ENCODE measurements around the gene PCDH10. TPM values are rescaled to one million over a fixed set of nuclear protein-coding genes. Genes with fewer than 3 reads are reported as not detected.

PCDH10 gene
- total and polyA plus RNA-seq, 2 of the 8 experiments (the other 6 are each of a cell fraction or from before 2014, with no cell fraction given): 2.2 to 10.0 TPM

GRCh38 chr4:133152330-133152821 lies 3.3 kb downstream of the PCDH10 start:
- no peak overlapping the region for H2BK120ac ChIP-seq (replicated peaks; ENCODE audit: low read depth, low read length)
- H3K4me3 ChIP-seq (ENCODE audit: extremely low read depth in 1 of 4, insufficient read depth in 2 of 4, low read depth in 3 of 4, low read length in 4 of 4): peak overlapping the region; percentile 58 to 67 (median 64)
- H3K4me2 ChIP-seq (ENCODE audit: insufficient read depth in 1 of 2, low read depth in 2 of 2, low read length in 2 of 2): peak overlapping the region; percentile 99
- H3K23me2 ChIP-seq (ENCODE audit: low read depth, low read length): peaks cover 49% of the 10 kb centered on the region
- H3K79me1 ChIP-seq (ENCODE audit: low read depth, low read length): no peaks in the 10 kb centered on the region
- H3K9me3 ChIP-seq (ENCODE audit: insufficient read depth in 2 of 2, low read depth in 1 of 2, low read length in 1 of 2): no peaks in the 10 kb centered on the region
- TF ChIP-seq SUZ12 (IDR thresholded peaks at IDR 0.05; ENCODE audit: low read length) (peak; percentile 64; the same call in 1 of the 2 replicates), EZH2 (IDR thresholded peaks at IDR 0.05; ENCODE audit: low read depth, low read length, severe bottlenecking) (peak; percentile 55), CTBP2 (IDR thresholded peaks at IDR 0.05; ENCODE audit: borderline replicate concordance, insufficient read depth, insufficient read length, low read length) (peak; percentile 23), KDM4A (IDR thresholded peaks at IDR 0.05; ENCODE audit: low read depth, low read length, severe bottlenecking) (peak; percentile 15)
- TF ChIP-seq, protein P1, sequence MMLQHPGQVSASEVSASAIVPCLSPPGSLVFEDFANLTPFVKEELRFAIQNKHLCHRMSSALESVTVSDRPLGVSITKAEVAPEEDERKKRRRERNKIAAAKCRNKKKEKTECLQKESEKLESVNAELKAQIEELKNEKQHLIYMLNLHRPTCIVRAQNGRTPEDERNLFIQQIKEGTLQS (IDR thresholded peaks at IDR 0.05; ENCODE audit: insufficient read depth, low read depth, low read length): no peak
- no peak overlapping the region for H3K4ac ChIP-seq (replicated peaks; ENCODE audit: insufficient read length, low read depth, low read length)
- H2BK20ac ChIP-seq (ENCODE audit: low read length): no peak overlapping the region
- ChIA-PET POLR2A (ENCODE audit: partially characterized antibody) (interaction anchor here (0.8 to 1.3 kb wide), 3 partner anchors 8 to 333 kb away, joined by 3 to 4 read pairs (median 3); no protein-coding TSS in a partner anchor), CTCF (ENCODE audit: partially characterized antibody) (interaction anchor here (0.6 to 2.5 kb wide), 18 partner anchors 11 to 1783 kb away, joined by 3 to 11 read pairs (median 3); no protein-coding TSS in a partner anchor)
- H2BK5ac ChIP-seq (ENCODE audit: low read depth, low read length): peak overlapping the region; percentile 21; the same call in 1 of the 2 replicates
- H2BK12ac ChIP-seq (ENCODE audit: low read depth, low read length): peak overlapping the region; percentile 62; the same call in 1 of the 2 replicates
- H3K4me1 ChIP-seq (replicated peaks in 1 of 4; ENCODE audit: control insufficient read depth in 3 of 4, insufficient read depth in 4 of 4, low read length in 3 of 4): peaks cover 5 to 17% (median 15%) of the 10 kb centered on the region in 4 experiments
- H3K79me2 ChIP-seq (ENCODE audit: control insufficient read depth in 1 of 2, insufficient read depth in 2 of 2, low read length in 2 of 2): no peaks in the 10 kb centered on the region
- FAIRE-seq (no peak), DNase-seq (ENCODE audit: low read depth in 1 of 2, low spot score in 2 of 2) (peak in 1 of 2 experiments; percentile 74)
- H2AK5ac ChIP-seq (ENCODE audit: low read depth, low read length): no peak overlapping the region
- peaks cover 45 to 63% (median 58%) of the 10 kb centered on the region in 4 experiments; a peak in 6 of 7 replicates for H3K27me3 ChIP-seq (replicated peaks in 1 of 4; ENCODE audit: control insufficient read depth in 3 of 4, extremely low read depth in 1 of 4, insufficient read depth in 3 of 4, low read length in 3 of 4)
- no peak overlapping the region for H3K27ac ChIP-seq (ENCODE audit: low read depth, low read length)
- 5% methylated on average over 26 of the region's 26 CpGs; no CpG with 5 or more reads in 1 of the 2 experiments for WGBS, 2 experiments (ENCODE audit: extremely low coverage in 1 of 2, insufficient coverage in 1 of 2, insufficient read length in 1 of 2, insufficient replicate concordance in 2 of 2, low coverage in 1 of 2, low lambda C conversion rate in 2 of 2, missing lambda C conversion rate in 1 of 2)
- no peaks in the 10 kb centered on the region; a peak in 1 of 8 replicates for H3K36me3 ChIP-seq (ENCODE audit: control insufficient read depth in 2 of 4, insufficient read depth in 4 of 4, low read length in 3 of 4)
- peak overlapping the region; percentile 37 for H4K8ac ChIP-seq (ENCODE audit: extremely low read depth, insufficient read depth, low read length)
- no peak overlapping the region for H3K23ac ChIP-seq (ENCODE audit: insufficient read length)
- H4K91ac ChIP-seq (replicated peaks; ENCODE audit: insufficient read length, low read length): peak overlapping the region; percentile 52
- H3K14ac ChIP-seq (ENCODE audit: insufficient read length): no peak overlapping the region
- 0 out of 2 replicates have a peak overlapping the region, but pooled peaks have one; percentile 18 for H2BK15ac ChIP-seq (ENCODE audit: low read length)
- H3K9ac ChIP-seq (replicated peaks in 1 of 4; ENCODE audit: extremely low read depth in 1 of 4, low read depth in 3 of 4, low read length in 3 of 4): peak overlapping the region in 2 of 4 experiments; percentile 9 to 42; a peak in 3 of 7 replicates
- peaks cover 3 to 5% of the 10 kb centered on the region in 2 experiments for H4K20me1 ChIP-seq (replicated peaks in 1 of 2; ENCODE audit: control insufficient read depth in 1 of 2, insufficient read depth in 2 of 2, low read length in 2 of 2)
- H3K56ac ChIP-seq (replicated peaks; ENCODE audit: insufficient read length, low read depth, low read length): no peak overlapping the region
- no peak overlapping the region for H3K18ac ChIP-seq (ENCODE audit: extremely low read depth, low read length)
- H4K5ac ChIP-seq (ENCODE audit: insufficient read length, low read depth, low read length): no peak overlapping the region
- H2AFZ ChIP-seq (ENCODE audit: low read length): peak overlapping the region; percentile 67; the same call in 1 of the 2 replicates

Data from H1 (cell line).